ENCODE results near the gene USP22. TPM values are rescaled to one million over a fixed set of nuclear protein-coding genes. Genes with fewer than 3 reads are reported as not detected.

The USP22 gene
- total RNA-seq, 4 donors from 2014 or later: 127 to 262 (median 197) TPM

DNA sequence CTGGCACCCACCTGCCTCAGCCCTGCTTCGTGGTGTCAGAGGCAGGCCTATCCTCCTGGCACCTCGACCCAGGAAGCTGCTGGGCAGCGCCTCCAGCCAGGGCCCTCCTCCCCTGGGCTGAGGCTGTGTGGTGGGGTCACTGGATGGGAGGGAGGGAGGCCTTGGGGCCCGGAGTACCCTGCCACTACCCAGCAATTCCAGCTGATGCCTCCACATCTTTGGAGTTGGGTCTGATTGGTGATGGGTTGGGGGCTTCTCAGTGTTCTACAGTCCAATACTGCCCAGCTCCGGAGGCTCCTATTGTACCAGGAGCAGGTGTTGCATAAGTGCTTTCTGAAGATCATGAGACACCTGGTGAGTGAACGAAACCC is 48.0 kb downstream of the USP22 start:
- WGBS, 2 donors: 88 to 90% methylated on average over 6 of the region's 6 CpGs
- TF ChIP-seq POLR2A (IDR thresholded peaks at IDR 0.05) (no peak), CTCF (IDR thresholded peaks at IDR 0.05) (no peak)
- no peak for DNase-seq
- intact Hi-C loops (cut with DNase I): no loop called here
- Histone ChIP-seq H3K9me3 (no peaks in the 10 kb centered on the region), H3K27ac (no peak overlapping the region), H3K4me1 (peaks cover 7 to 15% of the 10 kb centered on the region in 2 donors), H3K36me3 (peaks cover 0 to 1% of the 10 kb centered on the region in 2 donors), H3K27me3 (no peaks in the 10 kb centered on the region), H3K4me3 (replicated peaks in 1 of 3) (no peak overlapping the region)

- Histone ChIP-seq H3K9me3 (no peaks in the 10 kb centered on the region), H3K27me3 (no peaks in the 10 kb centered on the region), H3K4me3 (replicated peaks in 1 of 3) (no peak overlapping the region), H3K27ac (no peak overlapping the region), H3K4me1 (peaks cover under 1 to 9% of the 10 kb centered on the region in 2 donors), H3K36me3 (no peaks in the 10 kb centered on the region)
- no peak for TF ChIP-seq POLR2A (IDR thresholded peaks at IDR 0.05)
- no peak for TF ChIP-seq CTCF (IDR thresholded peaks at IDR 0.05)
- 69 to 82% methylated on average over 10 to 15 of the region's 18 CpGs for WGBS, 2 donors
- no peak for DNase-seq
- intact Hi-C loops (cut with DNase I): no loop called here
Observed at GRCh38 chr17:20993863-20994778, 48.7 kb downstream of the USP22 start.

DNA sequence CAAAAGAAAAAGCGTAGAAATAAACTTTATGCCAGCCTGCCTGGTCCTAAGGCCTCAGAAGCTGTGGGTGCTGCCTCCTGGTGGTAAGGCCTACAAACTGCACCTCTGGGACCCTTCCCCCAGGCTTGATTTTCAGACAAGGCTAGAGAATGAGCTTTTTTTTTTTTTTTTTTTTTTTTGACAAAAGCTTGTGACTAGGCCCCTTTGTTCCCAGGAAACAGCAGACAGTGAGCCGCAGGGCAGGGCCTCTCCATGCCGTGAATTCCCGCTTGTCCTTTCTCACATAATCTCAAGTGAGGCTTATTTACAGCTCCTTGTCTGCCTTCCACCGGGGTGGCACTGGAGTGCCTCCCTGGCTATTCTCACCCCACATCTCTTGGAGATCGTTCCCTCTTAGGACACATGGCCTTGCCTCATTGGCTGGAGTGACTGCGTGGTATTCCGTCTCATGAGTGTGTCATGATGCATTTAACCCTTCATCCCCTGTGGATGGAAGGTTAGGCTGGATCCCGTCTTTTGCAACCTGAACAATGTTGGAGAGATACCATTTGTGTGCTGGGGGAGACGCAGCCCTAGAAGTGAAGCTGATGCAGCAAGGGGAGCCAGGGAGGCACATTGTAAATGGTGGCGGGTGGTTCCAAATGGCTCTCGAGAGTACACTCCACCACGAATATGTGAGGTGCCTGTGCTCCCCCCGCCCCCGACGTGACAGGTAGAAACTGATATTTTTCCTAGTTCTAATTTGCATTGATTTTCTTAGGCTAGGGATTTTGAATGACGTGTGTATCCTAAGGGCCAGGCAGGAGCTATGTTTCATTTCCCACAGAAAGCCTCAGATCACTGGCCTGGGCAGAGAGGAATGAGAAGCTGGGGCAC is 49.6 kb downstream of the USP22 start:
- Histone ChIP-seq H3K27me3 (no peaks in the 10 kb centered on the region), H3K9me3 (no peaks in the 10 kb centered on the region), H3K4me1 (peaks cover 0 to 3% of the 10 kb centered on the region in 2 donors), H3K36me3 (no peaks in the 10 kb centered on the region), H3K4me3 (replicated peaks in 1 of 3) (no peak overlapping the region), H3K27ac (no peak overlapping the region)
- 57 to 65% methylated on average over 17 of the region's 17 CpGs for WGBS, 2 donors
- peak; percentile 57 to 71 for DNase-seq
- TF ChIP-seq CTCF (IDR thresholded peaks at IDR 0.05) (peak; percentile 68 to 93 (median 85)), POLR2A (IDR thresholded peaks at IDR 0.05) (no peak)
- intact Hi-C loops (cut with DNase I): no loop called here

DNA sequence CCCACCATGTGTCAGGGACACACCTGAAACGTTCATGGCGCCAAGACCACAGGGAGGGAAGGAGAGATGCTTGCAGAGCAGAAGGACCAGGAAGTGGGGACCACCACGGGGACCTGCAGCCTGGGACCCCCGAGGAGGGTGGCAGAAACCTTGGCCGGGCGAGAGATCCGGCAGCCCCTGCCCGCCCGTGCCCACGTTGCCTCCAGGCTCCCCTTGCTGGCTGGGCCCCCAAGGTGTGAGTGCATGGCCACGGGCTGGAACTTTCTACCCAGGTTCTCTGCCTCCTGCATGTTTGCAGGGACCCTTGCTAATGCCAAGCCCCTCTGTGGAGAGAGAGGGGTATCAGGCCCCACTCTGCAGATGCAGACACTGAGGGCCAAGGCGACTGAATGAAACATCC is 50.4 kb downstream of the USP22 start:
- Histone ChIP-seq H3K4me3 (replicated peaks in 1 of 3) (no peak overlapping the region), H3K4me1 (peaks cover 0 to 3% of the 10 kb centered on the region in 2 donors), H3K9me3 (no peaks in the 10 kb centered on the region), H3K27ac (no peak overlapping the region), H3K27me3 (no peaks in the 10 kb centered on the region), H3K36me3 (no peaks in the 10 kb centered on the region)
- intact Hi-C loops (cut with DNase I): no loop called here
- TF ChIP-seq POLR2A (IDR thresholded peaks at IDR 0.05): no peak
- TF ChIP-seq CTCF (IDR thresholded peaks at IDR 0.05): no peak
- WGBS, 2 donors: 50 to 76% methylated on average over 1 to 5 of the region's 12 CpGs
- DNase-seq: no peak

Data from thyroid gland (tissue), 4 donors.